SH-SY5Y (cell line): Measurements from ENCODE around the gene ELF5.

Source experiments
- GATA2 ChIP-seq: IDR thresholded peaks from 2 replicates; pipeline ENCODE4 v1.6.1; 2011; ENCODE audit warnings: mild to moderate bottlenecking, low read depth, low read length
- GATA3 ChIP-seq: IDR thresholded peaks from 2 replicates; pipeline ENCODE4 v1.6.1; 2011; ENCODE audit warnings: low read depth, mild to moderate bottlenecking, low read length, moderate library complexity

ELF5 gene

DNA sequence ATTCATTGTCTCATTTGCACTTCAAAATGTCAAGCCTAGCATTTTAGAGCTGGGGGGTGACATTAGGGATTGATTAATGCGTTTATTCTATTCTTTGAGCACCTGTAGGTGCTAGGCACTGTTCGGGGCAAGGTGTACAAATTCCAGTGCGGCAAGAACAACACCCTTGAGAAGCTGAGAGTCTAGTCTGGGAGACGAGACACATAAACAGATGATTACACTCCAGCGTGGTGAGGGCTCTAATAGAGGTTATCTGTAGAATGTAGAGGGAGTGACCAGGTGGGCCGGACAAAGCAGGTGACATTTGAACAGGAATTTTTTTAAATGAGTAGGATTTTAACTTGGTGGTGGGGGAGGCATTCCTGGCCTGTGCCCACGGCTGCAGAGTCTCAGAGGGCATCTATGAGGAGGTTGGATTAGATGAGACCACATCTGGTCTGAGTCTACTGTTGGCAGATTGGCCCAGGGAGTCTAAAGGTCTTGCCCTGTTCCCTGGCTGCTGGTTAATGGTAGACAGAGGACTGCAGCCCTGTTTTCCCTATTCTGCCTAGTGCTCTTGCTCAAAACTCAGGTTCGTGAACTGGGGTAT, 73.9 kb downstream of the ELF5 start:
- no peak for TF ChIP-seq GATA3
- TF ChIP-seq GATA2, result no peak

DNA sequence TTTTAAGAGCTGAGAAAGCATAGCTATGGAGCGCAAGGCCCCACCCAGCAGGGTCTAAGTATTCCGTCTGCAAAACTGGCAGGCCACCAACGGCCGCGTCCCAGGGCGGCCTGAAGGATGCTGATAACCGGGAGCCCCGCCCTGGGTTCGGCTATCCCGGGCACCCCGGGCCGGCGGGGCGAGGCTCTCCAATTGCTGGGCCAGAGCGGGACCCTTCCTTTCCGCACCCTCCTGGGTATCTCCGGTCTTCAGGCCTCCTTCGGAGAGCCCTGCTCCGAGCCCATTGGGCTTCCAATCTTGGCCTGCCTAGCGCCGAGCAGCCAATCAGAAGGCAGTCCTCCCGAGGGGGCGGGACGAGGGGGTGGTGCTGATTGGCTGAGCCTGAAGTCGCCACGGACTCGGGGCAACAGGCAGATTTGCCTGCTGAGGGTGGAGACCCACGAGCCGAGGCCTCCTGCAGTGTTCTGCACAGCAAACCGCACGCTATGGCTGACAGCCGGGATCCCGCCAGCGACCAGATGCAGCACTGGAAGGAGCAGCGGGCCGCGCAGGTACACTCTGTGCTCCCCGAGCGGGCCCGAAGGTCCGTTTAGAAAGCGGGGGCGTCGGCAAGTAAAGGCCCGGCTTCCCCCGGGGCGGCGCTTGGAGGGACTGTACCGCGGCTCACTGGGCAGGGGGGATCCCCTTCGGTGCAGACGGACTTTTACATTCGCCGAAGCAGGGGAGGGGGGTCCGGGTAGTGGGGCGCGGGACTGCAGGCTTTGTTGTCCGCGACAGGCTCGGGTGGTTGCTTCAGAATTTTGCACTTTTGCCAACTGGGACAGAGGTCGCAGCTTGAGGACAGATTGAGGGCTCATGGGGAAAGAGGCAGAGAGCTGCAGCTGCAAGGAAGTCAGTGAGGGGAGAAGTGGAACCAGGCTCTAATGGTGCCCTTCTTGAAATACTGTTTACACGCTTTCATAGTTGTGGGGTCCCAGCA, 74.8 kb downstream of the ELF5 start, which contains the start of gene CAT:
Gene CAT (plus strand): TSS at position 406 of the 979 bp plus-strand sequence. CDS start 80 bp downstream, at position 486.
- no peak for TF ChIP-seq GATA3
- no peak for TF ChIP-seq GATA2

DNA sequence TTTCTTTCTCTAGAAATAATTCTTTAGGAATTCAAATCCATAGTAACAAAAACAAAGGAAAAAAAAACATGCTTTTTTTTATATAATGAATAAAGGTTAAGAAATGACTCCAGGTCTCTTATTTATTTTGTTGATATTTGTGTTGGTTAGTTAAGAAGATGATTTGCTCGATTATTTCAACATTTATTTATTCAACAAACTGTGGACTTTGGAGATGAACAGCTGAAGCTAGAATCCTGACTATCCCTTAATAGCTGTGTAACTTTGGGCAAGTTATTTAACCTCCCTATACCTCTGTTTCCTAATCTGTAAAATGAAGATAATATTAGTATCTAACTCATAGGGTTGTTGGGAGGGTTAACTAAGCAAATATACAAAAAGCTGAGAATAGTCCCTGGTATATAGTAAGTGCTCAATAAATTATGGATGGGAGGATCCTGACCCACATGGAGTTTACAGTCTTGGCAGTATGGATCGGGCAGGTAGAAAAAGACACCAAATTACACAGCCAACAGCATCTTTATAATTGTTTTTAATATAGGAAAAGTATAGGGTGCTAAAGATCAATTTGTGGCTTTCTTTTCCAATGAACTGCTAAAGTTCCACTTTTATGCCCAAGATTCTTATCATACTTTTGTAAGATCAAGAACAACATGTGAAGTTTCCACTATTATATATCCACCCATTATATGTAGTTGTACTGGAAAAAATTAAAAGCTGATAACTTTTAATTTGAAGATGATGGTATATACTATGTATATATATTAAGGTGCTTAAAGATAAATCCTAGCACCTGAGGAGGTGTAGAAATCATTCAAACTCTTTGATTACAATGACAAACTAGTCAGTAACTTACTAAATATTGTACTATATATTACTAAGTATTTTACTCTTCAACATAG, 76.1 kb downstream of the ELF5 start:
- no peak for TF ChIP-seq GATA2
- TF ChIP-seq GATA3, result no peak

- TF ChIP-seq GATA3 (no peak), GATA2 (no peak)
Observed at GRCh38 chr11:34433899-34434298, 79.7 kb downstream of the ELF5 start.

- TF ChIP-seq GATA3 (no peak), GATA2 (no peak)
Observed at GRCh38 chr11:34432822-34433221, 80.8 kb downstream of the ELF5 start.

- no peak for TF ChIP-seq GATA2
- TF ChIP-seq GATA3, result no peak
Observed at GRCh38 chr11:34431979-34432378, 81.6 kb downstream of the ELF5 start.
